GM13977 (cell line): ENCODE data around the gene HCFC1R1.

ENCODE experiments used
- DNase-seq: peaks from one replicate; pipeline ENCODE4 v3.0.0; 2012; ENCODE audit warnings: low spot score
- CTCF ChIP-seq: IDR thresholded peaks from 2 replicates; pipeline ENCODE4 v1.5.1; 2012; ENCODE audit warnings: mild to moderate bottlenecking, control low read depth; ENCODE audit not compliant: insufficient read depth; ENCODE audit errors: extremely low read depth, missing control alignments
- in situ Hi-C: fragments of 300-500 bp; cut with MboI; formaldehyde crosslinking; loops from one replicate; pipeline ENCODE4 v1.12.0; 2022; ENCODE audit warnings: low sequenced_read_pairs, low pct_unique_long_range_greater_than_20kb, mixed read lengths, inconsistent platforms; ENCODE audit not compliant: unreplicated experiment

The HCFC1R1 gene

GRCh38 chr16:3050487-3050886, 26.7 kb upstream of the HCFC1R1 start:
- no peak for DNase-seq
- in situ Hi-C loops = no loop called here
- no peak for TF ChIP-seq CTCF

GRCh38 chr16:3049921-3050481, 26.3 kb upstream of the HCFC1R1 start:
- in situ Hi-C loops = no loop called here
- DNase-seq = peak; percentile 9
- no peak for TF ChIP-seq CTCF

GRCh38 chr16:3047387-3047720, 23.6 kb upstream of the HCFC1R1 start:
- TF ChIP-seq CTCF = no peak
- in situ Hi-C loops = no loop called here
- no peak for DNase-seq

- no peak for TF ChIP-seq CTCF
- DNase-seq = peak; percentile 67
- in situ Hi-C loops = no loop called here
Observed at GRCh38 chr16:3046641-3047386, 23.1 kb upstream of the HCFC1R1 start.

- TF ChIP-seq CTCF = no peak
- peak; percentile 82 for DNase-seq
- in situ Hi-C loops = no loop called here
Observed at GRCh38 chr16:3045758-3046640, 22.3 kb upstream of the HCFC1R1 start, which contains the start of gene MMP25. Gene MMP25, plus strand, starts transcription at chr16:3046561. Its CDS starts 357 bp downstream, at chr16:3046918.

- no peak for TF ChIP-seq CTCF
- in situ Hi-C loops = no loop called here
- DNase-seq = no peak
Observed at GRCh38 chr16:3044708-3045107, 21.0 kb upstream of the HCFC1R1 start.
